Measurements from ENCODE around the gene SYNC. TPM values are rescaled to one million over a fixed set of nuclear protein-coding genes. Genes with fewer than 3 reads are reported as not detected.

SYNC gene
- total and polyA plus RNA-seq, 3 donors from 2014 or later: 9.0 to 12.4 (median 11.8) TPM

DNA sequence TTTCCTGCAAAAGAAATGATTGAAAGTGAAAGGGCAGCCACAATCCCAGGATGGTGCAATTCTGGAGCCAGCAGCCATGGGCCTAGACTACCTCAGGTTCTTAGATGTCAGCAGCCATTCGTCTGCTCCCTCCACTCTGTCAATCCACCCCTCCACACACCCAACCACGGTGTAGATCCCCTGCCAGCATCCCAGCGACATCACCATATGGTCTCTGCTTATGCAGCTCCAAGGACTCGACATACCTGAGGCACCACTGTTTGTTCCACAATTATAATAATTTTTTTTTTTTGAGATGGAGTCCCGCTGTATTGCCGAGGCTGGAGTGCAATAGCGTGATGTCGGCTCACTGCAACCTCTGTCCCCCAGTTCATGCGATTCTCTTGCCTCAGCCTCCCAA is 6.5 kb downstream of the SYNC start:
- H3K36me3 ChIP-seq (ENCODE audit: low read depth, missing control alignments): no peaks in the 10 kb centered on the region
- no peak for DNase-seq
- no peak overlapping the region for H3K4me3 ChIP-seq
- H3K9me3 ChIP-seq: no peaks in the 10 kb centered on the region
- no peak for TF ChIP-seq POLR2A (IDR thresholded peaks at IDR 0.05)
- TF ChIP-seq, protein P1, sequence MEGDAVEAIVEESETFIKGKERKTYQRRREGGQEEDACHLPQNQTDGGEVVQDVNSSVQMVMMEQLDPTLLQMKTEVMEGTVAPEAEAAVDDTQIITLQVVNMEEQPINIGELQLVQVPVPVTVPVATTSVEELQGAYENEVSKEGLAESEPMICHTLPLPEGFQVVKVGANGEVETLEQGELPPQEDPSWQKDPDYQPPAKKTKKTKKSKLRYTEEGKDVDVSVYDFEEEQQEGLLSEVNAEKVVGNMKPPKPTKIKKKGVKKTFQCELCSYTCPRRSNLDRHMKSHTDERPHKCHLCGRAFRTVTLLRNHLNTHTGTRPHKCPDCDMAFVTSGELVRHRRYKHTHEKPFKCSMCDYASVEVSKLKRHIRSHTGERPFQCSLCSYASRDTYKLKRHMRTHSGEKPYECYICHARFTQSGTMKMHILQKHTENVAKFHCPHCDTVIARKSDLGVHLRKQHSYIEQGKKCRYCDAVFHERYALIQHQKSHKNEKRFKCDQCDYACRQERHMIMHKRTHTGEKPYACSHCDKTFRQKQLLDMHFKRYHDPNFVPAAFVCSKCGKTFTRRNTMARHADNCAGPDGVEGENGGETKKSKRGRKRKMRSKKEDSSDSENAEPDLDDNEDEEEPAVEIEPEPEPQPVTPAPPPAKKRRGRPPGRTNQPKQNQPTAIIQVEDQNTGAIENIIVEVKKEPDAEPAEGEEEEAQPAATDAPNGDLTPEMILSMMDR (IDR thresholded peaks at IDR 0.05): no peak
- WGBS, 2 donors: 93 to 95% methylated on average over 9 of the region's 9 CpGs
- no peaks in the 10 kb centered on the region for H3K27me3 ChIP-seq
- H3K4me1 ChIP-seq: peaks cover 18% of the 10 kb centered on the region
- H3K27ac ChIP-seq: no peak overlapping the region
- intact Hi-C loops (cut with DNase I; ENCODE audit: low total_unique reads): no loop called here

DNA sequence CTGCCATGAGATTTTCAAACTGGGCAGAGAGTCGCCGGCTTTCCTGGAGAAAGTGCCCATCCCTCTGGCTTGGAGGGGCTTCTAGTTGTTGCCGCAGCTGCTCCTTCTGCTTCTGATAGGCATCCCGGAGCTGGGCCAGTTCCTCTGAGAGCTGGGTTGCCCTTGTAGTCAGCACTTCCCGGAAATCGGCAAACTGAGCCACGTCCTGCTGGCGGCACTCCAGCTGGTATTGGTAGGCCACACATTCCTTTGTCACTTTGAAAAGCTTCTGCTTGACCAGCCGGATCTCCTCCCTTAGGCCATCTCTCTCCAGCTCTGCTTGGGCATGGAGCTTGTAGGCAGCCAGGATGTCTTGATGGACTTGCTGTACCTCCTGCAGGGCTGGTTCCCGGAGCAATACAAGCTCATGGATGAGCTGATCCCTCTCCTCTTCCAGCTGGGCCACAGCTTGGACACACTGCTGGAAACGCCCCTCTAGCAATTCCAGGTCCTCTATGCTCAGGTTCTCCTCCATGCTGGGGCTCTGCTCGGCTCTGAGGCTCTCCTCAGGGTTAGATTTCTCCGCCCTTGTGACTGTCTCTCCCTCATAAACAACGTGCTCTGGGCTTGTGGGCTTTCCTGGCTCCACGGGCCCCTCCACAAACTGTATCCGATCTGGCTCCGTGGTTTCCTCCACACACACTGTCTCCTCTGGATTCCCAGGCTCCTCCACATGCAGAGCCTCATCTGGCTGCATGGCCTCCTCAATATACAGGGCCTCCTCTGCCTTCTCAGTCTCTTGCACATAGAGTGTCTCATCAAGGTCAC is 7.3 kb downstream of the SYNC start:
- DNase-seq: peak; percentile 66
- H3K4me1 ChIP-seq: peaks cover 16% of the 10 kb centered on the region
- H3K36me3 ChIP-seq (ENCODE audit: low read depth, missing control alignments): no peaks in the 10 kb centered on the region
- TF ChIP-seq POLR2A (IDR thresholded peaks at IDR 0.05): no peak
- TF ChIP-seq, protein P1 (IDR thresholded peaks at IDR 0.05): no peak
- H3K27me3 ChIP-seq: no peaks in the 10 kb centered on the region
- peak overlapping the region in 1 of 2 donors; percentile 56 for H3K27ac ChIP-seq
- intact Hi-C loops (cut with DNase I; ENCODE audit: low total_unique reads): no loop called here
- no peak overlapping the region for H3K4me3 ChIP-seq
- 47 to 62% methylated on average over 15 to 17 of the region's 17 CpGs for WGBS, 2 donors
- no peaks in the 10 kb centered on the region for H3K9me3 ChIP-seq

DNA sequence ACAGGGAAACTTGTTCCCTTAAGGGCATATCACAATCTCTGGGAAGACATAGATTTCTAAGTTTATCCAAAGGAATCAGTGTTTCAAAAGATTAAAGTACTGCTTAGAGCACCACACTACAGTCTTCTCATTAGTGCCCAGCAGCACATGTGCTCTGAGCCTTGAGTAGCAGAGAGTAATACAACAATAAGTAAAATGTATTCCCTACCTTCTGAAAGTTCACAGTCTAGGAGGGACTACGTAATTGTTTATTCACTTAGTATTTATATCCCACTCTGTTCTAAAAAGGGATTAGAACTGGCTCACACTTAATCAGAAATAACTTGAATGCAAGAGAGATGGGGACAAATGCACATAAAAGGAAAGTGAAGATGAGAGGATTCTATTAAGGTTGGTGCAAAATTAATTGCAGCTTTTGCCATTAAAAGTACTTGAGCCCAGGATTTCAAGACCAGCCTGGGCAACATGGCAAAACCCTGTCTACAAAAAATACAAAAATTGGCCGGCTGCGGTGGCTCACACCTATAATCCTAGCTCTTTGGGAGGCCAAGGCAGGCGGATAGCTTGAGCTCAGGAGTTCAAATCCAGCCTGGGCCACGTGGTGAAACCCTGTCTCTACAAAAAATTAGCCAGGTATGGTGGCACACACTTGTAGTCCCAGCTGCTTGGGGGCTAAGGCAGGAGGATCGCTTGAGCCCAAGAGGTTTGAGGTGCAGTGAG is 9.0 kb downstream of the SYNC start:
- Histone ChIP-seq H3K27ac (peak overlapping the region in 1 of 2 donors; percentile 48), H3K4me3 (no peak overlapping the region)
- intact Hi-C loops (cut with DNase I; ENCODE audit: low total_unique reads): no loop called here

DNA sequence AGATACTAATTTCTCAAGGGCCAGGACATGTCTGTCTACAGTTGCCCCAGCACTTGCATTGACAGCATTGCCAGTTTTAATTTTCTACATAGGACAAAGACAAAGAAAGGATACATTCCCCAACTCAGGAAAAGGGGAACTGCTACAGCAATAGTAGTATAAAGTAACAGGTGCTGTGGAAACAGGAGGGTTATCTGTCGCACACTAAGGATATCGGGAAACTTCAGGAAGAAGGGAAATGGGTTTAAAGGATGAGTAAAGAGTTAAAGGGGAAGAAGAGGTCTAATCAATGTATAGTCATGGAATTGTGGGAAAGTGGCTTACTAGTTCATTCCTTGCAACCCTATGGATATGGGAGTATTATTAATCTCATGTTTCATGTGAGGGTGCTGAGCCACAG is 16.2 kb downstream of the SYNC start:
- 91 to 99% methylated on average over 2 of the region's 2 CpGs for WGBS, 2 donors
- intact Hi-C loops (cut with DNase I; ENCODE audit: low total_unique reads): no loop called here
- Histone ChIP-seq H3K4me1 (peaks cover 26% of the 10 kb centered on the region), H3K27ac (peak overlapping the region in 1 of 2 donors; percentile 20), H3K9me3 (no peaks in the 10 kb centered on the region), H3K4me3 (no peak overlapping the region), H3K36me3 (ENCODE audit: low read depth, missing control alignments) (no peaks in the 10 kb centered on the region), H3K27me3 (no peaks in the 10 kb centered on the region)
- TF ChIP-seq, protein P1 (IDR thresholded peaks at IDR 0.05): no peak
- TF ChIP-seq POLR2A (IDR thresholded peaks at IDR 0.05): no peak
- DNase-seq: no peak

More for the DNA sequence above, 9.0 kb downstream of the SYNC start:
- WGBS, 2 donors: 86 to 88% methylated on average over 6 of the region's 6 CpGs
- H3K36me3 ChIP-seq (ENCODE audit: low read depth, missing control alignments): no peaks in the 10 kb centered on the region
- DNase-seq: no peak
- TF ChIP-seq POLR2A (IDR thresholded peaks at IDR 0.05): no peak
- TF ChIP-seq, protein P1 (IDR thresholded peaks at IDR 0.05): no peak
- peaks cover 16% of the 10 kb centered on the region for H3K4me1 ChIP-seq
- H3K9me3 ChIP-seq: no peaks in the 10 kb centered on the region
- H3K27me3 ChIP-seq: no peaks in the 10 kb centered on the region

Measured in testis (tissue), 3 donors.